PFSK-1 (cell line): ENCODE data around the gene TUBB6.

Source experiments
- FOXP2 ChIP-seq: optimal IDR thresholded peaks from 2 replicates; pipeline ENCODE3; 2011; ENCODE audit warnings: borderline replicate concordance, control low read depth, inconsistent platforms; ENCODE audit not compliant: insufficient read depth; ENCODE audit errors: extremely low read length, extremely low read depth
- POLR2AphosphoS5 ChIP-seq: IDR thresholded peaks from 2 replicates; pipeline ENCODE4 v1.6.1; 2012; ENCODE audit warnings: low read depth, mild to moderate bottlenecking, control low read depth, low read length, moderate library complexity
- SIN3A ChIP-seq: IDR thresholded peaks from 2 replicates; pipeline ENCODE4 v1.6.1; 2012; ENCODE audit warnings: mild to moderate bottlenecking, low read length, moderate library complexity, borderline replicate concordance; ENCODE audit not compliant: insufficient read depth
- TAF1 ChIP-seq: IDR thresholded peaks from 2 replicates; pipeline ENCODE4 v1.6.1; 2012; ENCODE audit warnings: low read length, control low read depth, borderline replicate concordance; ENCODE audit not compliant: insufficient read depth
- TF ChIP-seq, protein P1 (sequence below), 2 experiments: IDR thresholded peaks; 2 replicates each; pipeline versions ENCODE4 v1.6.1 to v1.8.0; 2011 to 2012; ENCODE audit warnings: low read depth in 2 of 2, low read length in 2 of 2, control low read depth in 1 of 2, inconsistent platforms in 1 of 2, mild to moderate bottlenecking in 1 of 2, moderate library complexity in 1 of 2; ENCODE audit not compliant: insufficient read depth in 1 of 2

TUBB6 gene

DNA sequence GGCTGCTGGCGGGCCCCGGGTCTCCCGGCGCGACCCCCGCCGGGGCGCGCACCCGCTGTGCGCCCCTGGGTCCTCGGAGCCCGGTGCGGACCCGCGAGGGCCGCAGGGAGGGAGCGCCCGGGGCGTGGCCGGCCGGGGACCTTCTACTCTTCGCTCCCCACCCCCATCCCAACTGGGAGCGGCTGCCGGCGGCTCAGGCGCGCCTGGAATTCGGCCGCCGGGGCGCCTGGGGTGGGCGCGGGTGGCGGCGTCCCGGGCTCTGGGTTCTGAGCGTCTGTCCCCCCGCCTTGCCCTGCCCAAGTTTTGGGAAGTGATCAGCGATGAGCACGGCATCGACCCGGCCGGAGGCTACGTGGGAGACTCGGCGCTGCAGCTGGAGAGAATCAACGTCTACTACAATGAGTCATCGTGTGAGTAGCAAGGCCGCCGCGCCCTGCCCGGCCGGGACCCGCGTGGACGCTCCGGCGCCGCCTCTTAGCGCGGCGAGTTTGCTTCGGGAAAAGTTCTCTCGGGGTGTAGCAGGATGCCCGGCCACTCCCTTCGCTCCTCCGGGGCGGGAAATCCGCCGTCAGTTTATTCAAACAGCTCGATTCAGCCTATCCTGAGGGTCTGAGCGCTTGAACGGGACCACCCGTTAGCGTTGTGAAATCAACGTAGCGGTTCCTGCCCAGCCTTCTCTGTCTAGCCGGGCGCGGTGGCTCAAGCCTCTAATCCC lies 502 bp downstream of the TUBB6 start:
- TF ChIP-seq FOXP2 (peak; percentile 14), SIN3A (peak; percentile 81; the same call in 1 of the 2 replicates), TAF1 (no peak)

DNA sequence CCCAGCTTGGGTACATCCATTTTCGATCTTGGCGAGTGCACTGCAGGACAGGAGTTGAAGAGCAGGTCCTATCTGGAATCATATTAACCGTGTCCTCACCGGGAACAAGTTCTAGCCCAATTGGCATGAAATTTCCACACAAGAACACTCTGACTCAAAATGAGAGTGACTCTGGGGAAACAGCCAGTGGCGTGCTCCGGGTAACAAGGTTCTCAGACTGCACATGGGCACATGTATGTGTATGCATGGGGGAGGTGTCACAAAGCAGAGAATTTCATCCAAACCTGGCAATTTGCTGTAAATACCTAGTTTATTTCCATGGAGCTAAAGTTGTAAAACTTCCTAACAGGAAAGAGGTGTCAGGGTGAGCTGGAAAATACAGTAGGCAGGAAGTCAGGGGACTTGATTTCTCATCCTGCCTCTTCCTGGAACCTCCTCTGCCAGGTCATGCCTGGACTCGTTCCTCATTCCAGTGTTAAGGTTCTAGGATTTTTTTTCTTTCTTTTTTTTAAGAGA lies 1.7 kb downstream of the TUBB6 start:
- TF ChIP-seq TAF1 (no peak), POLR2AphosphoS5 (no peak), SIN3A (no peak), FOXP2 (no peak)
- TF ChIP-seq, protein P1, sequence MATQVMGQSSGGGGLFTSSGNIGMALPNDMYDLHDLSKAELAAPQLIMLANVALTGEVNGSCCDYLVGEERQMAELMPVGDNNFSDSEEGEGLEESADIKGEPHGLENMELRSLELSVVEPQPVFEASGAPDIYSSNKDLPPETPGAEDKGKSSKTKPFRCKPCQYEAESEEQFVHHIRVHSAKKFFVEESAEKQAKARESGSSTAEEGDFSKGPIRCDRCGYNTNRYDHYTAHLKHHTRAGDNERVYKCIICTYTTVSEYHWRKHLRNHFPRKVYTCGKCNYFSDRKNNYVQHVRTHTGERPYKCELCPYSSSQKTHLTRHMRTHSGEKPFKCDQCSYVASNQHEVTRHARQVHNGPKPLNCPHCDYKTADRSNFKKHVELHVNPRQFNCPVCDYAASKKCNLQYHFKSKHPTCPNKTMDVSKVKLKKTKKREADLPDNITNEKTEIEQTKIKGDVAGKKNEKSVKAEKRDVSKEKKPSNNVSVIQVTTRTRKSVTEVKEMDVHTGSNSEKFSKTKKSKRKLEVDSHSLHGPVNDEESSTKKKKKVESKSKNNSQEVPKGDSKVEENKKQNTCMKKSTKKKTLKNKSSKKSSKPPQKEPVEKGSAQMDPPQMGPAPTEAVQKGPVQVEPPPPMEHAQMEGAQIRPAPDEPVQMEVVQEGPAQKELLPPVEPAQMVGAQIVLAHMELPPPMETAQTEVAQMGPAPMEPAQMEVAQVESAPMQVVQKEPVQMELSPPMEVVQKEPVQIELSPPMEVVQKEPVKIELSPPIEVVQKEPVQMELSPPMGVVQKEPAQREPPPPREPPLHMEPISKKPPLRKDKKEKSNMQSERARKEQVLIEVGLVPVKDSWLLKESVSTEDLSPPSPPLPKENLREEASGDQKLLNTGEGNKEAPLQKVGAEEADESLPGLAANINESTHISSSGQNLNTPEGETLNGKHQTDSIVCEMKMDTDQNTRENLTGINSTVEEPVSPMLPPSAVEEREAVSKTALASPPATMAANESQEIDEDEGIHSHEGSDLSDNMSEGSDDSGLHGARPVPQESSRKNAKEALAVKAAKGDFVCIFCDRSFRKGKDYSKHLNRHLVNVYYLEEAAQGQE (IDR thresholded peaks at IDR 0.05; ENCODE audit: insufficient read depth in 1 of 2, low read depth in 2 of 2, low read length in 2 of 2) = no peak

DNA sequence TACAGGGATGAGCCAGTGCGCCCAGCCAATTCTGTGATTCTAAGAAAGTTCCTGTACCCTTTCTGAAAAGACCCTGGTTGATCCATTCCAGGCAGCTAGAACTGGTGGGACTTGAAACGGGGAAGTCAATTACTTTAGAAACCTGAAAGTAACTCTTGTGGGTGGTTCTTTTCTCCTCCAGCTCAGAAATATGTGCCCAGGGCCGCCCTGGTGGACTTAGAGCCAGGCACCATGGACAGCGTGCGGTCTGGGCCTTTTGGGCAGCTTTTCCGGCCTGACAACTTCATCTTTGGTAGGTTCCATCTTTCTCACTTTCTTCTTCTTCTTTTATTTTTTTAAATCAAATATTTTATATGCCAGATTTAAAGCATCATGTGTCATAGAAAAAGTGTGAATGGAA lies 2.7 kb downstream of the TUBB6 start:
- TF ChIP-seq, protein P1 (IDR thresholded peaks at IDR 0.05; ENCODE audit: insufficient read depth in 1 of 2, low read depth in 2 of 2, low read length in 2 of 2) = peak in 1 of 2 experiments; percentile 89; a peak in 2 of 4 replicates
- no peak for TF ChIP-seq SIN3A
- no peak for TF ChIP-seq TAF1
- TF ChIP-seq POLR2AphosphoS5 = no peak
- TF ChIP-seq FOXP2 = no peak

DNA sequence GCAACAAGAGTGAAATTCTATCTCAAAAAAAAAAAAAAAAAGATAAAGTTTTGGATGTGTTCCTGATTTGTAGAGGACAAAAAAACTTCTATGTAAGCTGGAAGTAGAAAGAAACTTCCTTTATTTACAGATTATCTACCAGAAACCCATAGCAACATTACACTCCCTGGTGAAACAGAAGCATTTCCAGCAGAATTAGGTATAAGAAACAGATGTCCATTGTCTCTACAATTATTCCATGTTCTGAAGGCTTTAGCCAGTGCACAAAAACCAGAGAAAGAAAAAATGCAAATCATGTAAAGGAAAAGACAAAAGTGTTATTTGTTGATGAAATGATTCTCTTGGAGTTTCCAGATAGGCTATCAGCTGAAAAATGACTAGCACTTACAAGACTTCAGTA lies 4.9 kb downstream of the TUBB6 start:
- TF ChIP-seq TAF1 = no peak
- no peak for TF ChIP-seq POLR2AphosphoS5
- TF ChIP-seq, protein P1 (IDR thresholded peaks at IDR 0.05; ENCODE audit: insufficient read depth in 1 of 2, low read depth in 2 of 2, low read length in 2 of 2) = no peak
- TF ChIP-seq SIN3A = no peak
- TF ChIP-seq FOXP2 = no peak

DNA sequence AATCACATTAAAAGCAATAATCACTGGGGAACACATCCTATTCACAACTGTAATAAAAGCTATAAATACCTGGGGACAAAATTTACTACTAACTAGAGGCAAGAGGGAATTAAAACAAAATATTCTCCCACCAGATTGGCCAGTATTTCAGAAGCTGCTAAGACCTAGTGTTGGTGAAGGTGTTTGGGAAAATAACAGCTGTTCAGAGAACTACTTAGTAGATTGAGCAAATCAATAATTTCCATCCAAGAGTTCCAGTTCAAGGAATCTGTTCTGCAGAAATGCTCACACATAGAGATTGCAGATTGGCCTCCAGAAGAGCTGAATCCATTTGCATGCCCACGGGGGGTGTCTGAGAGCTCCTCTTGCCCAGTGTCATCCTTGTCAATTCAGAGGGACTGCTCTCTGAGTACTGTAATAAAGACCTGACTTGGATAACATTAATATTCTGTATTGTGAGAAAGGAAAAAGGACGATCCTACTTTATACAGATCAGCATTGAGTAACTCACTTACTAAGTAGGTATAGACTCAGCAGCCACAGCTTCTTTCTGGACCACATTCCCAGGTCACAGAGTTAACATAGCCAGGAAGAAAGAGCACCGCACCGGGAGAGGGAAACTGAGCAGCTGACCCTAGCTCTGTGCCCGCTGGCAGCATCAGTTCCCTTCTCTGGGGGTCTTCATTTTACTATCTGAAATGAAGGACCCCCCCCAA lies 5.6 kb downstream of the TUBB6 start:
- no peak for TF ChIP-seq POLR2AphosphoS5
- TF ChIP-seq SIN3A = no peak
- TF ChIP-seq TAF1 = no peak
- TF ChIP-seq, protein P1 (IDR thresholded peaks at IDR 0.05; ENCODE audit: insufficient read depth in 1 of 2, low read depth in 2 of 2, low read length in 2 of 2) = no peak
- no peak for TF ChIP-seq FOXP2
